Stimulated activated CD8-positive, alpha-beta memory T cell treated with anti-CD3 and anti-CD28 coated beads, Interleukin-7, amount 100 ng/mL, for 1 hour (primary cell): ENCODE results near the gene FAHD1.
"Not testable (repeated sequence)": the region's sequence is repeated elsewhere in the genome, so short reads cannot be mapped to it uniquely, and the experiment has no call there.

Experiments
- DNase-seq, 2 donors: peaks; one replicate each; pipeline ENCODE4 v3.0.0-alpha.2; 2020; ENCODE audit warnings: low read depth in 2 of 2

Gene FAHD1

GRCh38 chr16:1846416-1846815, 19.4 kb downstream of the FAHD1 start:
- DNase-seq: no peak

GRCh38 chr16:1850981-1851380, 24.0 kb downstream of the FAHD1 start:
- DNase-seq: no peak

- no peak for DNase-seq
These were observed 24.8 kb downstream of the FAHD1 start for GRCh38 chr16:1851793-1852192.

- DNase-seq: no peak
These were observed 30.6 kb downstream of the FAHD1 start for GRCh38 chr16:1857433-1858097.

GRCh38 chr16:1858189-1858865, 31.3 kb downstream of the FAHD1 start:
- DNase-seq: no peak

GRCh38 chr16:1859650-1860049, 32.6 kb downstream of the FAHD1 start:
- no peak for DNase-seq

- DNase-seq: no peak
These were observed 34.7 kb downstream of the FAHD1 start for GRCh38 chr16:1861730-1862129.

- no peak for DNase-seq
These were observed 35.4 kb downstream of the FAHD1 start for GRCh38 chr16:1862394-1862793.

- DNase-seq: no peak
These were observed 36.9 kb downstream of the FAHD1 start for GRCh38 chr16:1863681-1864460.

GRCh38 chr16:1865902-1866690, 39.1 kb downstream of the FAHD1 start:
- no peak for DNase-seq

- DNase-seq: no peak
These were observed 43.5 kb downstream of the FAHD1 start for GRCh38 chr16:1870365-1871082.

- DNase-seq: peak in 1 of 2 donors; percentile 8
These were observed 45.1 kb downstream of the FAHD1 start, which contains the start of gene MEIOB for GRCh38 chr16:1871974-1872635. TSS of gene MEIOB (minus strand) at chr16:1872164. CDS start at chr16:1868175, 3,989 bp downstream.

- DNase-seq: no peak
These were observed 47.8 kb downstream of the FAHD1 start for GRCh38 chr16:1874854-1875253.

GRCh38 chr16:1876066-1876465, 49.1 kb downstream of the FAHD1 start:
- not testable (repeated sequence) for DNase-seq

GRCh38 chr16:1876468-1876867, 49.5 kb downstream of the FAHD1 start:
- DNase-seq: no peak

- DNase-seq: no peak
These were observed 50.1 kb downstream of the FAHD1 start for GRCh38 chr16:1877089-1877488.

GRCh38 chr16:1877804-1878203, 50.8 kb downstream of the FAHD1 start:
- no peak for DNase-seq

GRCh38 chr16:1878256-1878655, 51.2 kb downstream of the FAHD1 start:
- no peak for DNase-seq
